DMS53 treated with DMSO at 0.1 percent for 48 hours (cell line): ENCODE results near the gene BACH2.
"Not testable (repeated sequence)": the region's sequence is repeated elsewhere in the genome, so short reads cannot be mapped to it uniquely, and the experiment has no call there.

Source experiments
- DNase-seq: peaks from one replicate; lab custom pipeline; 2025; ENCODE audit not compliant: unreplicated experiment; lab: John Stamatoyannopoulos, UW

BACH2 gene

DNA sequence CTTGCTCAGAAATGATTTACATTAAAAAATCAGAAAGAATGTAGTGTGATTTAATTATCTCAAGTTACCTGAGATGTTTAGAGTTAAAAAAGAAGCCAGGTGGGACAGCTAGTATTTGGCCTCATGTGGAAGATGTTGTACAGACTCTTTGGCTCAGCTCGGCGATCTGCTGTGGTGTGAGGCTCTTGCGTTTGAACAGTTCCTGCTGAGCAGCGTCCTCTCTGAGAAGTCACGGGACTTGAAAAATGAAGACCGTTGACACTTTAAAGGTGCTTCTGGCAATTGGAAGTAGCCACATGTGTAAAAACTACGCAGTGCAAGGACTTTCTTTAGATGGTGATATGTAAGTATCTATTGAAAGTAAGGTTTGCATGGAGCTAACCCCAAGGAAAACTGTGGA lies 169.0 kb downstream of the BACH2 start:
- DNase-seq = no peak

DNA sequence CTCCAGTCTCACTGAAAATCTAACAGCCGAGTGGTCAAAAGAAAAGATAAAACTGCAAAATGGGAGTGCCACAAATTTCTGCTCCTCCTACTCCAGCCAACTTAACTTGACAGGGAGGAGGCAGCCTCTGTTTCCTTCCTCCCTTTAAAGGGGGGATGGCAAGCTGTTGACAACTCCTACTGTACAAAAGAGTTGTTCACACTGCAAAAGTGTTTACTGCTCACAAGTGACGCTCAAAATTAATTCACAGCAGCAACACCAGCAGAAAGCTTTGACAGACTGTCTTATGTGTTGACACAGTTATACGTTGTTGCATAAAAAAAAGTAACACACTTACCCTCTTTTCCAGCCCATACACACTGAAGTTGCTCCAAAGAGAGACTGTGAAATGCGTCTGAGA lies 169.8 kb downstream of the BACH2 start:
- no peak for DNase-seq

DNA sequence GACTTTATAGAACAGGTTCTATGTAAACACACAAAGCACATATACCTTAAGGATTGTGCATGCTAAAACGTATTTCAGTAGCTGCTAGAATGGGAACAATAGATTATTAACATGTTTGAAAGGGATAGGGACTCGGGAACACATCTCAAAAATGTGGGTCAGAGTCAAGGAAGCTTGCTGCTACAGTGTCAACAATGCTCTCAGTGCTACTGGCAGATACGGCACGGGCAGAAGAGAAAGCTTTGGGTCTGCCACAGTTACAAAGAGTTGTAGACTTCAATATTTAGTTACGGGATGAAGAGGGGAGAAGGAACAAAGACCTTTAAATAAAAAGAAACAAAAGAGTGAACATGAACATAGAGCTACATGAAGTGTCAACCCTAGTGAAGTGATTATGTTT lies 170.5 kb downstream of the BACH2 start:
- DNase-seq = no peak

DNA sequence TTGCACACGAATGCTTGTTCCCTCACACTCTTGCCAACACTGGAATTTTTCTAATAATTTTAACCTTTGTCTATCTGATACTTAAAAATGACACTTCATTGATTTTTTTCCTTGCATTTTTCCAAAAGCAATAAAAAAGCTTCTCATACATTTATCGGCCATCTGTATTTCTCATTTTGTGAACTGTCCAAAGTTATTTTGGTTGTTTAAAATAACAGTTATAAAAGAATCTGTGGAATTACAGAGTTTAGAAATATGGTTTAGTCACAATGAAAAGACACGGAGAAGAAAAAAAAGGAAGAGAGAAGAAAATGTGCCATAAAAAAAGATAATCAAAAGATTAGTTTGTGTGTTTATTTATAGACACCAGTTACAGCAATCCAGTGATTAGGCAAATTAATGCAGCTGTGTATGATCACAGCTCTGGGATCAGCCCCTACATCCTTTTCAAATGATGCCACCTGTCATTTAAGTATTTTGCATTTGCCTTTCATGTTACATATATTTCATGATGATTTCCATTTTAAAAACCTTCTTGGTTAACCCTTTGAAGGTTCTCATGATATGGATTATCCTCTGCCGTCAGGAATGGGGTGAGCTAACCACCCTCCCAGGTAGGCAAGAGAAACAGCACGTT lies 171.7 kb downstream of the BACH2 start:
- DNase-seq = no peak

- no peak for DNase-seq
Measured at GRCh38 chr6:90123831-90124230, 172.8 kb downstream of the BACH2 start.

GRCh38 chr6:90121982-90122381 lies 174.7 kb downstream of the BACH2 start:
- no peak for DNase-seq

DNA sequence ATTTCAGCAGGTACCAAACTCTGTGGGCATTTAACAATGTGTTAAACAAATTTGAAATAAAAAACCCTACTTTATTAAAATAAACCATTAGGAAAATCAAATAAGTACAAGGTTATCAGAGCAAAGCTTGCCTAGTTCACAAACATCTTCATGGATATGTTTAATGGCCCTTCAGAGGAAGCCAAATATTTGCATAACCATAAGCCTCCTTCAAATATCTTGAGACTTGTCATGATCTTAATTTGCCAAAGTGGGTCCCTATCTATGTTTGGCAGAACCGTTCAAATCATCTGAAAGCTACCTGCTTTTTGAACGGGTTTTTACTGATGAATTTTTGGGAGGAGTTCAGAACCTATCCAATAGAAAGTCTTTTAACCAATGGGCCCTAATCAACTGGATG lies 176.3 kb downstream of the BACH2 start:
- no peak for DNase-seq

- no peak for DNase-seq
Measured at GRCh38 chr6:90119618-90120017, 177.0 kb downstream of the BACH2 start.

DNA sequence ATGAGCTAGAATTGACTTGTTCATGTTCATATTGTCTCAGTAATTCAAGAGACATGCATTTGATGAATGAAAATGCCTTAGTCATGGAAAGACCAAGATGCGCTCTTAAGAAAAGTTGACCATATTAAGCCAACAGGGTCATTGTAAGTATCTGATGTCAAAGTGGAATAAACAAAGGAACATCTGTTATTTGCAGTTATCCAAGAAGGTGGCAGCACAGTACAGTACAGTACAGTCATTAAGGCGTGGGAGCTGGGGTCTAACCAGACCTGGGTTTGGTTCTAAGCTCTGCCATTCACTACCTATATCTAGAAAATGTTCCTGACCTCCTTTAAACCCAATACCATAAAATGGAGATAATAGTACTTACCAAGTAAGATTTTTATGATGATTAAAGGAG lies 178.1 kb downstream of the BACH2 start:
- peak; percentile 51 for DNase-seq

- DNase-seq = peak; percentile 57
Measured at GRCh38 chr6:90118069-90118468, 178.6 kb downstream of the BACH2 start.

DNA sequence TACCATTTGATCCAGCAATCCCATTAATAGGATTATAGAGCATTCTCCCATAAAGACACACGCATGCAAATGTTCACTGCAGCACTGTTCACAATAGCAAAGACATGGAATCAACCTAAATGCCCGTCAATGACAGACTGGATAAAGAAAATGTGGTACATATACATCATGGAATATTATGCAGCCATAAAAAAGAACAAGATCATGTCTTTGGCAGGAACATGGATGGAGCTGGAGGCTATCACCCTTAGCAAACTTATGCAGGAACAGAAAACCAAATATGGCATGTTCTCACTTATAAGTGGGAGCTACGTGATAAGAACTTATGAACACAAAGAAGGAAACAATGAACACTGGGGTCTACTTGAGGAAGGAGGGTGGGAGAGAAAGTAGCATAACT lies 180.5 kb downstream of the BACH2 start:
- not testable (repeated sequence) for DNase-seq

DNA sequence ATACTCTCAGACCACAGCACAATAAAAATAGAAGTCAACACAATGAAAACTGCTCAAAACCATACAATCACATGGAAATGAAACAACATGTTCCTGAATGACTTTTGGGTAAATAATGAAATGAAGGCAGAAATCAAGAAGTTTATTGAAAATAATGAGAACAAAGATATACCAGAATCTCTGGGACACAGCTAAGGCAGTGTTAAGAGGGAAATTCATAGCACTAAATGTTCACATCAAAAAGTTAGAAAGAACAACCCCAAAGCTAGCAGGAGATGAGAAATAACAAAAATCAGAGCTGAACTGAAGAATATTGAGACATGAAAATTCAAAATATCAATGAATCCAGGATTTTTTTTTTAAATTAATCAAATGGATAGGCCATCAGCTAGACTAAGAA lies 183.3 kb downstream of the BACH2 start:
- no peak for DNase-seq

GRCh38 chr6:90111387-90111786 lies 185.3 kb downstream of the BACH2 start:
- no peak for DNase-seq

- DNase-seq = no peak
Measured at GRCh38 chr6:90110971-90111370, 185.7 kb downstream of the BACH2 start.

- no peak for DNase-seq
Measured at GRCh38 chr6:90109141-90109540, 187.5 kb downstream of the BACH2 start.

- no peak for DNase-seq
Measured at GRCh38 chr6:90107771-90108282, 188.8 kb downstream of the BACH2 start.

GRCh38 chr6:90107371-90107770 lies 189.3 kb downstream of the BACH2 start:
- no peak for DNase-seq

- peak; percentile 72 for DNase-seq
Measured at GRCh38 chr6:90106449-90106848, 190.2 kb downstream of the BACH2 start.

DNA sequence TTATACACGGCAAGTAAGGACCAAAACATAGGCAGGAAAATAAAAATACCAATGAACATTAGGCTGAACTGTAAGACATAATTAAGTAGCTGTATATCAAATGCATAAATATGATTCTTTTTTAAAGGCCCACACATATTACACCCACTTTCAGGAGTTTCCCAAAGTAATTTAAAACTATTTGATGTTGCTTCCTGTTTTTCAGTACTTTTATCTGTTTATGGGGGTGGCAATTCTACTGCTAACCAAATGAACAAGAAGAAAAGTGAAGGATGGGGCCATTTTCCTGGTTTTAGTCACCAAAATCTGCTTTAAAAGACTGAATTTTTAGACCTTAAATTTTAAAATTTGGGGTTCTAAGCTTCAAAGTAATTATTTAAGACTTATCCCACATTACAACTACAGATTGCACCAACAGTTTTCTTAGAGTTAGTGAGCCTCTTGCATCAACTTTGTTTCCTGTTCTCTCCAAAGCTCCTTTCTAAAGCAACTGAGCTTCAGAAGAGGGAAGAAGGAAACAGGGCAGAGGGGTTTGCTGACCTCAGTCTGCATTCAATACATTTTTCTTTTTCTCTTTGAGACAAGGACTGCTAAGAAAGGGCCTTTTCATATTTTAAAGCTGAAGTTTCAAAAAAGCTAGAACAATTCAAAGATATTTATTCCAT lies 191.0 kb downstream of the BACH2 start:
- DNase-seq = no peak

DNA sequence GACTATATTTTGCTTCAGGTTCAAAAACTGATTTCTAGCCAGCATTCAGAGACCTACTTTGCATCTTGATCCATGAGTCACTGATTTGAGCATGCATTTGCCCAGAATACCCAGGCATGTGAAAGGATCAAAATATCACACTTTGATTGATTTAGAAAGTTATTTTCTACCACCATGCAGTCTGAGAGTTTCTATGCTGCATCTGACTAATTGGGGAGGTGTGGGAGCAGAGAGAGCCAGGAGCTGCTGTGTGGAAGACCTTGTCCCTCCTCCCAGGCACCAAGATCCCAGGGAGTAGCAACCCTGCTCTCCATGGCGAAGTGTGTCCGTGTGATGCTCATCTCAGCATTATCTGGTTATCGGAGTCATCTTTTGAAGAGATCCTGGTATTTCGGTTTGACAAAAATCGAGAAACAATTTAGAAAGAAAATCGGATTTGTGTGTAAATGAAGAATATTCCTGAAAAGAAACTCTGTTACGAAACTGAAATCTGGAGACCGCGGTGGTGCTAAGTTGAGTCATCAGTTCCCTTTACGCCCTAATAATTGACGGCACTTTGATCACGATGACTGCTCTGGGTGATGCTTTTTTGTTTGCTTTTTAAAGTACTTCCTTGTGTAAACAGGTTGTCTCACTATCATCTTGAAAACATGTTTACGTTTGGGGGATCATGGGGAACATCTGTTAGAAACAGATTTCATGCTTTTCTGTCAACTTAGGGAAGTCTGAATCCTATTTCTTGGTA lies 193.4 kb downstream of the BACH2 start:
- peak; percentile 83 for DNase-seq

GRCh38 chr6:90101403-90101802 lies 195.2 kb downstream of the BACH2 start:
- DNase-seq = no peak

DNA sequence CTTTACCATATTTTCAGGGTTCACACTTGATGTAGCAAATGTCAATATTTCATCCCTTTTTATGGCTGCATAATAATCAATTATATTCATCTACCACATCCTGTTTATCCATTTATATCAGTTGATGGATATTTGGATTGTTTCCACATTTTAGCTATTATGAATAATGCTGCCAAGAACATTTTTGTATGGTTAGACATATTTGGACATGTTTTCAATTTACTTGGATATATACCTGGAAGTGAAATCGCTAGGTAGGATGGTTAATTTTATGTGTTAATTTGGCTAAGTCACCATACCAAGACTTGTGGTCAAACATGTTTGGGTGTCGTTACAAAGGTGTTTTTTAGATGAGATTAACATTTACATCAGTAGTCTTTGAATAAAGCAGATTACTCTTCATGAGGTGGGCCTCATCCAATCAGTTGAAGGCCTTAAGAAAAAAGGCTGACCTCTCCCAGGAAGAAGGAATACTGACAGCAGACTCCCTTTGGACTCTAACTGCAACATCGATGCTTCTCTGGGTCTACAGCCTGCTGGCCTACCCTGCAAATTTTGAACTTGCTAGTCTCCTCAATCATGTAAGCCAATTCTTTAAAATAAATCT lies 196.5 kb downstream of the BACH2 start:
- no peak for DNase-seq
